ENCODE data around the gene BLMH. TPM values are rescaled to one million over a fixed set of nuclear protein-coding genes. Genes with fewer than 3 reads are reported as not detected.

BLMH gene
- total RNA-seq, 2 donors from 2014 or later, result 10.8 to 13.9 TPM

DNA sequence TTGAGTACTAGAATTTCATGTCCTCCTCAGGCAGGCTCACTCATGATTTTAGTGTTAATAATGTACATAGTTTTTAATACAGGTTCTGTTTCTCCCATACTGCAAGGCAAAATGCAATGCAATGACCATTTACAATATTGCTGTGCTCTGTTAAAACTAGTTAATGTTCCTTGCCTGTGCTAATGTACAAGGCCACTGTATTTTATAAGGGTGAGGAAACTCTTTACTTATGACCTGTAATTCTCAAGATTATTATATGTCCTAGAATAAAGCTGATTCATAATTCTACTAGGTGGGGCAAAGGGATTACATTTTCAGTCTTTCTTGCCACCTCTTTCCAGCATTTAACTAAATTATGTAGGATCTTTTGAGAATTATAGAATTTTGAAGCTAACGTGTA, 22.7 kb upstream of the BLMH start:
- H3K36me3 ChIP-seq, result no peaks in the 10 kb centered on the region
- H3K9me3 ChIP-seq, result no peaks in the 10 kb centered on the region
- no peaks in the 10 kb centered on the region for H3K4me1 ChIP-seq
- TF ChIP-seq, protein P1, sequence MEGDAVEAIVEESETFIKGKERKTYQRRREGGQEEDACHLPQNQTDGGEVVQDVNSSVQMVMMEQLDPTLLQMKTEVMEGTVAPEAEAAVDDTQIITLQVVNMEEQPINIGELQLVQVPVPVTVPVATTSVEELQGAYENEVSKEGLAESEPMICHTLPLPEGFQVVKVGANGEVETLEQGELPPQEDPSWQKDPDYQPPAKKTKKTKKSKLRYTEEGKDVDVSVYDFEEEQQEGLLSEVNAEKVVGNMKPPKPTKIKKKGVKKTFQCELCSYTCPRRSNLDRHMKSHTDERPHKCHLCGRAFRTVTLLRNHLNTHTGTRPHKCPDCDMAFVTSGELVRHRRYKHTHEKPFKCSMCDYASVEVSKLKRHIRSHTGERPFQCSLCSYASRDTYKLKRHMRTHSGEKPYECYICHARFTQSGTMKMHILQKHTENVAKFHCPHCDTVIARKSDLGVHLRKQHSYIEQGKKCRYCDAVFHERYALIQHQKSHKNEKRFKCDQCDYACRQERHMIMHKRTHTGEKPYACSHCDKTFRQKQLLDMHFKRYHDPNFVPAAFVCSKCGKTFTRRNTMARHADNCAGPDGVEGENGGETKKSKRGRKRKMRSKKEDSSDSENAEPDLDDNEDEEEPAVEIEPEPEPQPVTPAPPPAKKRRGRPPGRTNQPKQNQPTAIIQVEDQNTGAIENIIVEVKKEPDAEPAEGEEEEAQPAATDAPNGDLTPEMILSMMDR (IDR thresholded peaks at IDR 0.05), result no peak
- no peak overlapping the region for H3K4me3 ChIP-seq
- DNase-seq (ENCODE audit: low spot score), result no peak
- no peak overlapping the region for H3K27ac ChIP-seq
- no peaks in the 10 kb centered on the region for H3K27me3 ChIP-seq

DNA sequence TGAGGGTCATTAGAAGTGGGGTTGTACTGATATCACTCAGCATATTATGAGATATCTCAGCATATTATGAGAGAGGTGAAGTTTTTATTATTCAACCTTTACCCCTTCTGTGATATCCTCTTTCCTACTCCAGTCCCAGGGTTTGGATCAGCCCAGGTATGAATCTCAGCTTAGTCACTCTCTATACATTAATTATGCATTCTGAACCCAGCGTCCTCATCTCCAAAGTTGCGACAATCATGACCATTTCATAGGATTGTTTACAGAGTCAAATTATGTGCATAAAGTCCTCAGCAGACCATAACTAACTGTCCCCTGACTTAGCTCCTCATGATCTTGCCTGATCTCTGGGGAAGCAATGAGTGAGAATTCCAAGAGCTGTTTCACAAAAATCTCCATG, 20.5 kb upstream of the BLMH start:
- no peaks in the 10 kb centered on the region for H3K4me1 ChIP-seq
- H3K9me3 ChIP-seq, result no peaks in the 10 kb centered on the region
- no peak for DNase-seq (ENCODE audit: low spot score)
- no peaks in the 10 kb centered on the region for H3K36me3 ChIP-seq
- no peak overlapping the region for H3K4me3 ChIP-seq
- H3K27ac ChIP-seq, result no peak overlapping the region
- H3K27me3 ChIP-seq, result no peaks in the 10 kb centered on the region
- TF ChIP-seq, protein P1 (IDR thresholded peaks at IDR 0.05), result no peak

DNA sequence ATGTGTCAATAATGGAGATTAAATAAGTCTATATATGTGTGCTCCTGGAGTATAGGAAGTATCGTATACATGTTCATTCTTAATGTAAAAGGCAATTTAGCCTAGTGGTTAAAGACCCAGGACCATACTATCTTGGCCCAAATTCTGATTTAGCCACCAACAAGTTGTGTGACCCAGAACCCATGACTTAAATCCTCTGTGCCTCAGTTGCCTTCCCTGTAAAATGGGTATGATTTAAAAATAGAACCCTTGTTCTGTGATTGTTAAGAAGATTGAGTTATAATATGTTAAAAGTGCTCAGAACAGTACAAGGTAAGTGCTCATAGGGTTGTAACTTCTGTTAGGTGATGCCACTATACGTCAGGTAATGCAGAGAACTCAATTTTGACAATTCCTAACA, 18.8 kb upstream of the BLMH start:
- DNase-seq (ENCODE audit: low spot score), result no peak
- H3K27ac ChIP-seq, result no peak overlapping the region
- no peaks in the 10 kb centered on the region for H3K27me3 ChIP-seq
- no peak overlapping the region for H3K4me3 ChIP-seq
- no peaks in the 10 kb centered on the region for H3K36me3 ChIP-seq
- TF ChIP-seq, protein P1 (IDR thresholded peaks at IDR 0.05), result no peak
- no peaks in the 10 kb centered on the region for H3K9me3 ChIP-seq
- H3K4me1 ChIP-seq, result no peaks in the 10 kb centered on the region

DNA sequence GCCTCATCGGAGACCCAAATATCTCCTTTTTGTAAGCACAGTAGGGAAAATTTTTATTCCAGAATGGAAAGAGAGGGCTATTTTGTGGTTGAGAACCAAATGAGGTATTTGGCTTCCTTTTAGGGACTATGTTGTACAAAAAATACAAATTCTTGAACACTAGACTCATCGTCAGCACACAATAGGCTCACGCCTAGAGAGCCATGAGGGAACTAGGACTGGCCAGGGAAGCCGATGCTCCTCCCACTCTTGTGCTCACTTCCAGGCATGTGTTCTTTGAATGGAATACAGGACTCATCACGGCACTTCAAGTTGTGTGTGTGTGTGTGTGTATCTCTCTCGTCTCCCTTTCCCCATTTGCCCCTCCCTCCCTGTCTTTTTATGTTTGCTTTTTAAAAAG, 17.8 kb upstream of the BLMH start:
- TF ChIP-seq, protein P1 (IDR thresholded peaks at IDR 0.05), result no peak
- no peak overlapping the region for H3K27ac ChIP-seq
- H3K4me1 ChIP-seq, result no peaks in the 10 kb centered on the region
- no peak overlapping the region for H3K4me3 ChIP-seq
- no peak for DNase-seq (ENCODE audit: low spot score)
- H3K36me3 ChIP-seq, result no peaks in the 10 kb centered on the region
- H3K9me3 ChIP-seq, result no peaks in the 10 kb centered on the region
- H3K27me3 ChIP-seq, result no peaks in the 10 kb centered on the region

DNA sequence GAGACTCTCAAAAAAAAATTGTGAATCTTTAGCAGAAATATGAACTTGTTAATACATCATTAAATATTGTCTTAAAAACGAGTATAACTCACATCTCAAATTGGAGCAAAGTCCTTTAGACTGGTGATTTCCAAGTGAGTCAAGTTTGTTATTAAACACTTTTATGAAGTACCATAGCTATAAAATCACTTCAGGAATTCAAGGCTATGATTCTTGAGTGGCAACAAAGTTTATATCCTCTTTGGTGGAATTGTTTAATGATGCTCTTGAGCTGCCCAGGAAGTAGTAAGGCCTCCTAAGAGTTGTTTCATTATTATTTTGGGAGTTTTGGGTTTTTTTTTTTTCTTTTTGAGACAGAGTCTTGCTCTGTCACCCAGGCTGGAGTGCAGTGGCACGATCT, 16.7 kb upstream of the BLMH start:
- Histone ChIP-seq H3K4me3 (no peak overlapping the region), H3K27ac (no peak overlapping the region), H3K4me1 (no peaks in the 10 kb centered on the region), H3K36me3 (no peaks in the 10 kb centered on the region), H3K9me3 (no peaks in the 10 kb centered on the region), H3K27me3 (no peaks in the 10 kb centered on the region)
- TF ChIP-seq, protein P1 (IDR thresholded peaks at IDR 0.05), result no peak
- no peak for DNase-seq (ENCODE audit: low spot score)

DNA sequence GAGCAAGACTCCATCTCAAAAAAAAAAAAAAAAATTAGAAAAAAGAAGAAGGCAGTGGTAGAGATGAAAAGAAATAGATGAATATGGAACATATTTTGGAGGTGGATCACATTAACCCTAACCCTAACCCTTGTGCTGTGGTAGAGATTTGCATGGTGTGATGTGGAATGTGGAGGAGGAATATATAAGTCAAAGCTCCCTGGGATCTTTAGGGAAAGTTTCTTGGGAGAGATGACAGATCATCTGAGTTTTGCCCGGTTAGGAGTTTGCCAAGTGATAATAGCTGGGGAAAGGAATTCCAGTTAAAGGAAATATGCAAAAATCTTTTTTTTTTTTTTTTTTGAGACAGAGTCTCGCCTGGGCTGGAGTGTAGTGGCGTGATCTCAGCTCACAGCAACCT, 13.0 kb upstream of the BLMH start:
- H3K36me3 ChIP-seq, result no peaks in the 10 kb centered on the region
- TF ChIP-seq, protein P1 (IDR thresholded peaks at IDR 0.05), result no peak
- no peaks in the 10 kb centered on the region for H3K9me3 ChIP-seq
- H3K4me3 ChIP-seq, result no peak overlapping the region
- no peaks in the 10 kb centered on the region for H3K4me1 ChIP-seq
- no peak for DNase-seq (ENCODE audit: low spot score)
- no peak overlapping the region for H3K27ac ChIP-seq
- no peaks in the 10 kb centered on the region for H3K27me3 ChIP-seq

Data from right atrium auricular region (tissue), 2 donors.